ENCODE results near the gene PPOX.

Gene PPOX

DNA sequence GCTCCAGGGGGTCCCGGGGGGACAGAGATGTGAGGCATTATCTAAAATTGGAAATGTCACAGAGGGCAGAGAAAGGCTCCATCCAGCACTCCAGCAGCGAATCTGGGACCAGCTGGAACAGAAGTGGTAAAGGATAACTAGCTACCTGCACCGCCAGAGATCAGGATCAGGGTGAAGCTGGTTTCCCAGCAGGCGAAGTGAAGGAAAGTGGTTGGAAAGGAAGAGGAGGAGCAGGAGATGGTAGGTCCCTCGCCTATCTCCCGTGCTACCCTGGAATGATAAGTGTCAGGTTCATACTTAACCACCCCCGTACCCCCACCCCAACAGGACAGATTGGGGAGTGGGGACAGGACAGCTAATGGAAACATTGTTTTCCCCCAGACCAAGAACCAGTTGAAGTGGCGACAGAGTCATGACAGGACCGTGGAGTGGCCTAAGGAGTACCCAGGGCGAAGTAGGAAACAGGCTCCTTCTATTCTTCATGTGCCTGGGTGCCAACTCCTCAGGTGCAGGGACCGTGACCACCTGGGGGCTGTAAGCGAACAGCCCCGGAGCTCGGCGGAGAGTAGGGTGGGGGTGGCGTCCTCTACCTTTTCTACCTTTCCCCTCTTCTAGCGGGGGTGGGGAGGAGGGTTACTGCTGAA lies 10.4 kb downstream of the PPOX start:
- DNase-seq = no peak

GRCh38 chr1:161177112-161177935 lies 11.1 kb downstream of the PPOX start, which contains the start of gene B4GALT3:
B4GALT3 (minus strand) TSS chr1:161177507; CDS start chr1:161176060, 1,447 bp downstream.
- DNase-seq = peak; percentile 64

DNA sequence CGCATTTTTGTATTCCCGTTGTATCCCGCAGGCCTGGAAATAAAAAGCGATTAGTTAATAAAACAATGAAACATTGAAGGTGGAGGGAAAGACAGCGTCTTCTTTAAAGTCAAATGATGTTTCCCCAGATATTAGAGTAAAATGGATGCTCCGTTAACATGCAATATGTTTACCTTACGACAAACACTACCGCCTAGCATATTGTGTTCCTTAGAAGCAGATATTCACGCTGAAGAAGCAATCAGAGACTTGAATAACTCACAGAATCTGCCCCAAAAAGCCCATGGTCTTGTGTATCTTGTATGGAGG lies 11.7 kb downstream of the PPOX start:
- peak; percentile 46 for DNase-seq

- no peak for DNase-seq
Measured at GRCh38 chr1:161179698-161180097, 13.5 kb downstream of the PPOX start.

GRCh38 chr1:161180639-161181038 lies 14.4 kb downstream of the PPOX start:
- peak; percentile 12 for DNase-seq

GRCh38 chr1:161182214-161182613 lies 16.0 kb downstream of the PPOX start:
- no peak for DNase-seq

DNA sequence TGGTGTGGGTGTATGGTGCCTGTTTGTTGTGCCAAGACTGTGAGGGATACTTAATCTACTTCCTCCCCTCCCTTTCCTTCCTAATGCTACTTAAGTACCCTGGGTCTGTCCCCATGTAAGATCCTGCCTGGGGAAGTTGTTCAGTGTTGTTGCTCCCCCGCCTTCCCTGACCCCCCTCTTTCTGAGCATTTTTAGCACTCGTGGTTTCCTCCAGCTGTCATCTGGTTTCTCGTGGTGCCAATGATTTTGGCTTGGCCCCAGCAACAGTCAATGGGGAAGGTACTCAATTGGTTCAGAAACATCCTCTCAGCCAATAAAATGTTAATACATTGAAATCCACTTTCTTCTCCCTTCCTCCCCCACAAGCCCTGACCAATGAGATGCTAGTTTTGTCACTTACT lies 19.1 kb downstream of the PPOX start:
- peak; percentile 96 for DNase-seq

DNA sequence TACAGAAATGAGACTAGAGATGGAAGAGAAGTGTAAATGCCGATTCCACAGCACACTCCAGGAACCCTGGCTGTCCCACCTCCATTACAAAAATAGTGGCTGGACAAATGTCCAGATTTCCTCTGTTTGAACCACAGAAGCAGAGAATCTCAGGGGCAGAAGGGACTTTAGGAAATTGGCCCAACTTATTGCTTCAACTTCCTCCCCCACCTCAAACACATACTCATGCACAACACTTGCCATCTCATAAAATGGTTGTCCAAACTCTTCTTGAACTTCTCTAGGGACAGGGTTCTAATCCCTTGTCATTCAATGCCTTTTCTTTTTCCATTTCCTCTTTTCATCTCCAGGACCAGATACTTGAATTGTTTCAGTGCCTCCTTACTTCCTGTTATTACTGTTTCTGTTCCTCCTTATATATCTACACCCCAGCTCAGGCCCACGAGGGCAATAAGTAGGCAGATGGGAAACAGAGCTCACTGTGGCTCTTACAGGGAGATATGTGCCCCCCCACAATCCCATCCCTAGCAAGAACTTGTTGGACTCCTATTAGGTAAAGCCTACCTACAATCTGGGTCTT lies 19.6 kb downstream of the PPOX start:
- peak; percentile 32 for DNase-seq

GRCh38 chr1:161187311-161187710 lies 21.1 kb downstream of the PPOX start:
- no peak for DNase-seq

- DNase-seq = no peak
Measured at GRCh38 chr1:161188381-161188780, 22.2 kb downstream of the PPOX start.

DNA sequence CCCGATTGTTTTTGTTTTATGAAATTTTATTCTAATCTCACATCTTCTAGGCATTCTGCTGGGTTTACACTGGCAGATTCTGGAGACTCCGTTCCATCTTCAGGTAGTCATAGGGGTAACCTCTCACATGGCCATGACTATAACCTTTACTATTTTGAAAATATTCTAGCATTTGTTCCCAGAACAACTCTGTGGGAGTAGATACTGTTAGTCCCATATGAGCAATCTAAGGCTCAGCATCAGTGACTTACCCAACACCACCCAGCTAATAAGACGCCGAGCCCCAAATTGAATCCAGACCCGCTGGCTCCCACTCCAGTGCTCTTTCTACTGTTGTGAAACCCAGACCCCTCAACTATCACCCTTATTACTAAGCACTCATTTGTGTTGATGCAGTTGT lies 22.8 kb downstream of the PPOX start:
- no peak for DNase-seq

- DNase-seq = no peak
Measured at GRCh38 chr1:161190962-161191521, 24.8 kb downstream of the PPOX start.

DNA sequence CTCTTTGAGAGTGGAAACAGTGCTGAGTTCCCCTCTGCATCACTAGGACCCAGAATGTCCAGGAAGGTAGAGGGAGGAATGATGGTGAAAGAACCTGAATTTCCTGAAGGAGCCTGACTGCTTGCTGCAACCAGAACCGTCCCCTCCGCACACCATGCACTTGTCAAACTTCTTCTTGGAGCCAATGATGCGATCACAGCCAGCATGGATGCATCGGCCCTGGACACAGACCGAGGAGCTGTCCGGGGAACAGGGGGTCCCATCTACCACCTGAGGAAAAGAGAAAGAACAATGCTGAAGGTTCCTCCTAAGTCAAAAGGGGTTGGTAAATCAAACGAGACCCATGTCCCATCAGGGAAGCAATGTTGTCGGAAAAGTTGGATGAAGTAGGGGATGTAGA lies 25.7 kb downstream of the PPOX start:
- DNase-seq = no peak

DNA sequence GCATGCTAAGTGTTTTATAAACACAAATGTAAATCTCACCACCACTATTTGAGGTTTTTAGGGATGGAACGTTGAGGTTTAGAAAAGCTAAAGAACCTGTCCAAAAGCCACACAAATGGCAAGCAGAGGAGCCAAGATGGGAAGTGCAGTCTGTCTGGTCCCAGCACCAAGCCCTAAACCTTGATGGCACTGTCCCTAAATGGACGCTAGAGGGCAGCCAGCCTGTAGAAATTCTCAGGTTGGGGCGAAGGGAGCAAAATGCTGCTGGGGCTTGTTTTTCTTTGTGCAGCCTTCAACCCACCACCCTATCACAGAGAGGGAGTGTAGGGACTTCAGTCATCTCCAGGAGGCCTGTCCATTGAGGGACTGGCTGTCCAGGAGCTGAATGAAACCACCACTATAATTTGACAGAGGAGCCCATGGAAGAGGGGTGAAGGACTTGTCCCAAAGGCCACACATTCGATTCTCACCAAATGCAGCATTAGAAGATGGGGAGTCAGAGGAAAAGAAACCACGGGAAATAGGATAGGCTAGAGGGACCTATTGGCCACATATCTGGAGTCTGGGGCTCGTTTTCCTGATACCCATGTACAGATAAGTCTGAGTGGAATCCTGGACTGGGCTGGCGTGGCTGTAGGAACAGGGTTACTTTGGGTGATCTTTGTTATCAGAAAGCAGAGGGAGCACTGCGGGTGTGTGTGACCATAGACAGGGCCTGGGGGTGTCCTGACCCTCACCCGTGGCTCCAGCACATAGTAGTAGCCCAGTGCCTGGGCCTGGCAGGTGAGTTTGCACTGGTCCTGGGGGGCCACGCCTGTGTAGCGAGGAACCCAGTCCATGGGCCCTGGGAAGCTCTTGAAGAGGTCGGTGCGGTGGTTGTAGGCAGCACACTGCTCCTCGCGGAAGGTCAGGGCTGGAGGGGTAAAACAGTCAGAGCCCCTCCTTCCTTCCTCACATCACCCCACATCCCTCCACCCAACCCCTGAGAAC lies 26.5 kb downstream of the PPOX start:
- peak; percentile 79 for DNase-seq

DNA sequence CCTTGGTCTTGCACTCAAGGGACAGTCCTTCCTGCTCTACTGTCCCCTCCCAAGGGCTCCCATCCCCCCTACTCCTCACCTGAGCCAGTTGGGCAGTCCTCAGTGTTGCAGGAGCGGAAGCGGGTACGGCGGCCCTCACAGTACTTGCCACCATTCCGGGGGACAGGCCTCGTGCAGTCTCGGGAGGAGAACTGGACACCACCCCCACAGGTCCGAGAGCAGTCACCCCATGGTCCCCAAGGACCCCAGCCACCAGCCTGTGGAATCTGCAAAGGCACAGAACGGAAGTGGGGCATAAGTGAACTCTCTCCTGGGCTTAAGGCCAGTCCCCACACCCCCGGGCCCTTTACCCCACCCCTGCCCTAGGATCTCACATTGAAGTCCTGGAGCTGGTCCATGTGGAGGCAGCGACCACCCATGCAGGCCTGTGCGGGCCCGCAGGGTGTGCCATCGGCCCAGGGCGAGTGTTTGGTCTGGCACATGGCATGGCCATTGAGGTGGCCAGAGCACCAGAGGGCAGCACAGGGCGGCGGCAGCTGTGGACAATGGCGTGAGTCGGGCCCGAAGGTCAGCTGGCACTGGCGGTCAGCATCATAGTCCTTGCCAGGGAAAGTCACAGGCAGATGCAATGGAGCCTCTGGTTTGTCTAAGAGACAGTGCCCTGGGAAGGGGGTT lies 27.5 kb downstream of the PPOX start:
- no peak for DNase-seq

DNA sequence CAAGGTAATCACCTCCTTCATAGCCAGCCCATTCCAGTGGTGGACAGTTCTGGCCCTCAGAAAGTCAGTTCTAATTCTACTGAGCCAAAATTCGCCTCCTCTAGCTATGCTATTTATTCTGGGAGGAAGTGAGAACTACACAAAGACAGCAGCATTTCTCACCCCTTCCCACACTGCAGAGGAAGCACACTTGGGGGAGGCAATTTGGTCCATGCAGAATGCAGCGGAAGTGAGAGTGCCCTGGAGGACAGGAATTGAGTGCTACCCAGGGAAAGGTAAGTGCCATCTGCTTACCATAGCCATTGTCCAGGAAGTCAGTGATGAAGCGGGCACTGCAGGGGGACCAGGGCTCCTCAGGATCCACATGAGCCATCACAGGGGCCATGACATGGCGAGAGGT lies 28.9 kb downstream of the PPOX start:
- no peak for DNase-seq

DNA sequence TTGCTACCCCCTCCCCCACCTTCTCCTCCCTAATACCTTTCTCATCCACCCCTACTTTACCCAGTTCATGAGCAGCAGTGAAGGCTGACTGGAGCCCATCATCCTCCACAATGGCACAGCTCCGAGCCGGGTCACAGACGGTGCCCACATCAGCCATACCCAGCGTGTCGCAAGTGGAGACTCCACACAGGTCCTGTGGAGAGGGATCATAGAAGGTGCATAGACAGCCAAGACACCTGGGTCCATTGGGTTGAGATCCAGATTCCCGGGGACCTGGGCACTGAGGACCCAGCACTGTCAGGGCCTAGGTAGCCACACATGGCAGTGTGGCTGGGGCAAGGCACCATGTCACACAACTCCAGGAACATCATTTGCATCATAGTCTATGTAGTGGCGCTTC lies 29.9 kb downstream of the PPOX start:
- no peak for DNase-seq

- no peak for DNase-seq
Measured at GRCh38 chr1:161196521-161197451, 30.6 kb downstream of the PPOX start.

- DNase-seq = no peak
Measured at GRCh38 chr1:161197560-161198193, 31.5 kb downstream of the PPOX start.

- DNase-seq = no peak
Measured at GRCh38 chr1:161198194-161198896, 32.1 kb downstream of the PPOX start.
